ENCODE measurements around the gene RBBP8.

GRCh38 chr18:22924589-22924988, 8.5 kb upstream of the RBBP8 start:
- TF ChIP-seq POLR2AphosphoS5 (IDR thresholded peaks at IDR 0.05; ENCODE audit: low read depth, low read length) (no peak), POLR2A (IDR thresholded peaks at IDR 0.05; ENCODE audit: low read depth, low read length) (no peak), TAF1 (IDR thresholded peaks at IDR 0.05; ENCODE audit: low read depth, low read length) (no peak)
